H1 (cell line): ENCODE results near the gene SLC7A5.
"Not testable (repeated sequence)": the region's sequence is repeated elsewhere in the genome, so short reads cannot be mapped to it uniquely, and the experiment has no call there.

Experiments
- CTCF ChIP-seq, 3 experiments: IDR thresholded peaks; 1 replicate in 2 of 3; 2 replicates in 1 of 3; pipeline versions ENCODE4 v1.5.1 to v1.6.1; 2011; ENCODE audit warnings: low read length in 3 of 3, mild to moderate bottlenecking in 3 of 3, inconsistent platforms in 2 of 3, low read depth in 1 of 3, moderate library complexity in 1 of 3; ENCODE audit not compliant: insufficient read depth in 1 of 3; ENCODE audit errors: control extremely low read depth in 1 of 3
- JUN ChIP-seq: IDR thresholded peaks from 2 replicates; pipeline ENCODE4 v1.6.1; 2011; ENCODE audit warnings: low read depth, mild to moderate bottlenecking, improper control_type of control experiment, low read length

GRCh38 chr16:87894005-87894404 is 24.7 kb upstream of the SLC7A5 start:
- TF ChIP-seq CTCF (IDR thresholded peaks at IDR 0.05; ENCODE audit: control extremely low read depth in 1 of 3, insufficient read depth in 1 of 3, low read depth in 1 of 3, low read length in 3 of 3); JUN: not testable (repeated sequence)
